ENCODE measurements around the gene NDUFS1. TPM values are rescaled to one million over a fixed set of nuclear protein-coding genes. Genes with fewer than 3 reads are reported as not detected.

Gene NDUFS1
- total RNA-seq, 4 donors from 2014 or later: 50.9 to 162 (median 82.8) TPM

GRCh38 chr2:206092297-206092696 lies 66.9 kb downstream of the NDUFS1 start:
- Histone ChIP-seq H3K36me3 (no peaks in the 10 kb centered on the region), H3K4me1 (no peaks in the 10 kb centered on the region), H3K9me3 (no peaks in the 10 kb centered on the region), H3K27me3 (no peaks in the 10 kb centered on the region), H3K27ac (no peak overlapping the region), H3K4me3 (replicated peaks in 1 of 3) (no peak overlapping the region)
- DNase-seq: no peak
- TF ChIP-seq POLR2A (IDR thresholded peaks at IDR 0.05) (no peak), CTCF (IDR thresholded peaks at IDR 0.05) (no peak)
- 88 to 92% methylated on average over 2 of the region's 2 CpGs for WGBS, 2 donors
- intact Hi-C loops (cut with DNase I): no loop called here

GRCh38 chr2:206088248-206088647 lies 71.0 kb downstream of the NDUFS1 start:
- no peaks in the 10 kb centered on the region for H3K9me3 ChIP-seq
- no peaks in the 10 kb centered on the region for H3K36me3 ChIP-seq
- DNase-seq: no peak
- H3K27me3 ChIP-seq: no peaks in the 10 kb centered on the region
- intact Hi-C loops (cut with DNase I): no loop called here
- no peak overlapping the region for H3K27ac ChIP-seq
- peaks cover 0 to 7% of the 10 kb centered on the region in 2 donors for H3K4me1 ChIP-seq
- no peak overlapping the region for H3K4me3 ChIP-seq (replicated peaks in 1 of 3)
- no peak for TF ChIP-seq POLR2A (IDR thresholded peaks at IDR 0.05)
- TF ChIP-seq CTCF (IDR thresholded peaks at IDR 0.05): no peak

DNA sequence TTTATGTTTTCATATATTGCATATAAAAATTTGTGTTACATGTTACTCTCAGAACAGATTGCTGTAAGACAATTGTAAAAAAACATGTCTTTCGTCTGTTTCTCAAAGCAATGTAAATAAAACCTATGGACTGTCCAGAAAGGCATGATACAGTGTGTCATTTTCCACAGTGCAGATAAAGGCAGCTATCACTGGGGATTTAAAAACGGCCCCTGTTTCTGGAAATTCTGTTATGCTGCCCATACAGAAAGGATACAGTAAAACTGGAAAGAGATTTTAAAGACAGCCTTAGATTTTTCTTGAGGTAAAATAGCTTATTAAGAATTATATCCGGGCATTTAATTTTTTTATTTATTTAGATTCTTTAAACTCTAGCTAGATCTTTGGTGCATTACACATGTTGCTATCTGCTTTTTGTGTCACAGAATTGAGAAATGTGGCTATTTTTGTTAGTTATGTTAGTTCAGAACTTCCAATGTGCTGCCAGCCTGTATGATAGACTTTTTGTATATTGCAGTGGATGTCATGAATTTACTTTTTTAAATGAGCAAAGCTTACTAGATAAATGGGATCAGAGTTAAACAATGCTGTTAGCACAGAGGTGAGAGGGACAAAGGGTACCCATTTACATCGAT lies 72.4 kb downstream of the NDUFS1 start:
- intact Hi-C loops (cut with DNase I): no loop called here
- peaks cover 0 to 11% of the 10 kb centered on the region in 2 donors for H3K4me1 ChIP-seq
- peak overlapping the region; percentile 96 to 100 (median 99) for H3K27ac ChIP-seq
- WGBS, 2 donors: 2 to 3% methylated on average over 4 of the region's 4 CpGs
- no peaks in the 10 kb centered on the region for H3K27me3 ChIP-seq
- H3K36me3 ChIP-seq: no peaks in the 10 kb centered on the region
- H3K4me3 ChIP-seq (replicated peaks in 1 of 3): peak overlapping the region in 2 of 3 donors; percentile 86 to 89
- TF ChIP-seq CTCF (IDR thresholded peaks at IDR 0.05): no peak
- no peak for TF ChIP-seq POLR2A (IDR thresholded peaks at IDR 0.05)
- no peaks in the 10 kb centered on the region for H3K9me3 ChIP-seq
- no peak for DNase-seq

- intact Hi-C loops (cut with DNase I): no loop called here
- H3K4me1 ChIP-seq: peaks cover 0 to 11% of the 10 kb centered on the region in 2 donors
- 0% methylated on average over 35 to 39 of the region's 39 CpGs for WGBS, 2 donors
- DNase-seq: peak; percentile 84
- H3K27ac ChIP-seq: peak within 1 kb of the TSS; percentile 96 to 100 (median 99)
- TF ChIP-seq CTCF (IDR thresholded peaks at IDR 0.05) (peak; percentile 25 to 66 (median 50)), POLR2A (IDR thresholded peaks at IDR 0.05) (peak; percentile 8 to 85)
- H3K4me3 ChIP-seq (replicated peaks in 1 of 3): peak within 1 kb of the TSS in 2 of 3 donors; percentile 86 to 89
- H3K27me3 ChIP-seq: no peaks in the 10 kb centered on the region
- H3K36me3 ChIP-seq: no peaks in the 10 kb centered on the region
- H3K9me3 ChIP-seq: no peaks in the 10 kb centered on the region
These were observed 73.3 kb downstream of the NDUFS1 start, which contains the start of gene INO80D for GRCh38 chr2:206085742-206086445. TSS of gene INO80D (minus strand) at chr2:206086174. CDS start at chr2:206063016, 23,158 bp downstream.

Data from thyroid gland (tissue), 4 donors.